ENCODE results near the gene HRK. TPM values are rescaled to one million over a fixed set of nuclear protein-coding genes. Genes with fewer than 3 reads are reported as not detected.

The HRK gene
- total and polyA plus RNA-seq, 10 of the 15 experiments (the other 5 are each of a cell fraction or from before 2014, with no cell fraction given), result not detected

DNA sequence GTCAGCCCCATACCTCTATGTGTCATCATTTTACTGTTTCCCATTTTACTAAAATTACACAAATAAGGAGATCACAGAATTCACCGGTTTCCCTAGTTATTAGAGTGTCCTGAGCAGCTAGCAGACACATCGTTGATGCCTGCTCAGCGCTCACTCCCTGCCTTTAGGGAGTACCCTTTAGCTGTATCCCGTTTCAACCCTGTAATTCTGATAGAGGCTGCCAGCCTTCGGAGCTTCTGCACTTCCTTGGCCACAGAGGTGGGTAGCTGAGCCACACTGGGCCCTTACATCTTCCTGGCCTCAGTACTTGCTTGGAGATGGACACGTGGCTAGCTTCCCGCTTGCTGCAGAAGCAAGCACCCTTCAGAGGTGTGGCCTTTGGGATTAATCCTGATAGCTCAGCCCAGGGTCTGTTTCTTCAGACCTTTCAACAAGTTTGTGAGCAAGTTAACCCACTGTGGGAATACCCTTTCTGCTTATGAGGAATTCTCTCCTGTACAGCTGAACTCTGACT lies 15.2 kb upstream of the HRK start (continued):
- TF ChIP-seq USF2 (IDR thresholded peaks at IDR 0.05; ENCODE audit: borderline replicate concordance, low read depth, low read length) (no peak), SMARCA5 (IDR thresholded peaks at IDR 0.05) (no peak), GATAD2B (conservative IDR thresholded peaks at IDR 0.05; ENCODE audit: low read depth) (no peak)

GRCh38 chr12:116894913-116895312 lies 13.7 kb upstream of the HRK start:
- intact Hi-C loops (cut with micrococcal nuclease; ENCODE audit: unreplicated experiment) (no loop called here), in situ Hi-C loops (cut with MboI) (no loop called here)
- ChIA-PET SMC1A (ENCODE audit: uncharacterized antibody, unreplicated experiment) (no interaction called here), CTCF (no interaction called here), POLR2A (no interaction called here), RAD21 (ENCODE audit: unreplicated experiment) (no interaction called here)
- WGBS (ENCODE audit: insufficient coverage, insufficient replicate concordance, low lambda C conversion rate, missing lambda C conversion rate), result 68% methylated on average over 3 of the region's 3 CpGs
- no peak for DNase-seq (ENCODE audit: low read depth, low spot score)
- no peak for FAIRE-seq
- H2AFZ ChIP-seq (ENCODE audit: control insufficient read depth, low read depth, low read length), result no peak overlapping the region
- H3K27me3 ChIP-seq (replicated peaks in 1 of 2; ENCODE audit: control insufficient read depth in 2 of 2, insufficient read depth in 2 of 2, low read length in 1 of 2), result no peaks in the 10 kb centered on the region; a peak in 1 of 4 replicates
- H3K9me3 ChIP-seq (replicated peaks; ENCODE audit: control insufficient read depth, insufficient read depth, low read length), result no peaks in the 10 kb centered on the region
- H3K9ac ChIP-seq (ENCODE audit: control insufficient read depth, insufficient read depth, low read length), result no peak overlapping the region
- ATAC-seq, result no peak
- no TSS peak for BruUV-seq (replicated peaks)
- no peaks in the 10 kb centered on the region for H3K36me3 ChIP-seq (ENCODE audit: control insufficient read depth in 2 of 2, insufficient read depth in 2 of 2, low read length in 1 of 2)
- TF ChIP-seq ZNF217 (IDR thresholded peaks at IDR 0.05) (no peak), ZBTB40 (IDR thresholded peaks at IDR 0.05; ENCODE audit: borderline replicate concordance) (peak; percentile 59)
- no peaks in the 10 kb centered on the region for H3K79me2 ChIP-seq (ENCODE audit: control insufficient read depth, insufficient read depth, low read length)
- no peak overlapping the region for H3K4me3 ChIP-seq
- H4K20me1 ChIP-seq (ENCODE audit: control insufficient read depth, insufficient read depth), result no peaks in the 10 kb centered on the region
- no peak overlapping the region for H3K4me2 ChIP-seq (ENCODE audit: control insufficient read depth, insufficient read depth)
- H3K27ac ChIP-seq (ENCODE audit: control insufficient read depth, insufficient read depth), result no peak overlapping the region
- H3K4me1 ChIP-seq (ENCODE audit: control insufficient read depth, insufficient read depth, low read length), result no peaks in the 10 kb centered on the region

All from GM12878 (cell line).